Measurements from ENCODE around the gene NAT16. TPM values are rescaled to one million over a fixed set of nuclear protein-coding genes. Genes with fewer than 3 reads are reported as not detected.

The NAT16 gene
- total RNA-seq, 1 donor from 2014 or later: not detected

- TF ChIP-seq CTCF (IDR thresholded peaks at IDR 0.05): no peak
- Mint-ChIP-seq H3K9me3 (ENCODE audit: low read depth) (no peaks in the 10 kb centered on the region), H3K4me1 (ENCODE audit: low read depth) (peaks cover 30% of the 10 kb centered on the region), H3K27me3 (ENCODE audit: low read depth) (peaks cover 10% of the 10 kb centered on the region), H3K36me3 (ENCODE audit: low read depth) (peaks cover 17% of the 10 kb centered on the region), H3K27ac (ENCODE audit: unreplicated experiment) (no peak overlapping the region), H3K4me3 (ENCODE audit: unreplicated experiment) (peak overlapping the region; percentile 57)
- DNase-seq (ENCODE audit: low spot score): no peak
Observed at GRCh38 chr7:101161692-101162471, 18.2 kb downstream of the NAT16 start.

GRCh38 chr7:101160910-101161309, 19.2 kb downstream of the NAT16 start:
- Mint-ChIP-seq H3K27ac (ENCODE audit: unreplicated experiment) (no peak overlapping the region), H3K4me3 (ENCODE audit: unreplicated experiment) (no peak overlapping the region), H3K9me3 (ENCODE audit: low read depth) (no peaks in the 10 kb centered on the region), H3K27me3 (ENCODE audit: low read depth) (peaks cover 5% of the 10 kb centered on the region), H3K36me3 (ENCODE audit: low read depth) (peaks cover 20% of the 10 kb centered on the region), H3K4me1 (ENCODE audit: low read depth) (peaks cover 26% of the 10 kb centered on the region)
- no peak for TF ChIP-seq CTCF (IDR thresholded peaks at IDR 0.05)
- DNase-seq (ENCODE audit: low spot score): no peak

GRCh38 chr7:101159696-101160674, 20.1 kb downstream of the NAT16 start:
- no peak for TF ChIP-seq CTCF (IDR thresholded peaks at IDR 0.05)
- Mint-ChIP-seq H3K27me3 (ENCODE audit: low read depth) (no peaks in the 10 kb centered on the region), H3K4me3 (ENCODE audit: unreplicated experiment) (no peak overlapping the region), H3K27ac (ENCODE audit: unreplicated experiment) (no peak overlapping the region), H3K9me3 (ENCODE audit: low read depth) (no peaks in the 10 kb centered on the region), H3K36me3 (ENCODE audit: low read depth) (peaks cover 18% of the 10 kb centered on the region), H3K4me1 (ENCODE audit: low read depth) (peaks cover 25% of the 10 kb centered on the region)
- no peak for DNase-seq (ENCODE audit: low spot score)

- Mint-ChIP-seq H3K36me3 (ENCODE audit: low read depth) (peaks cover 18% of the 10 kb centered on the region), H3K9me3 (ENCODE audit: low read depth) (no peaks in the 10 kb centered on the region), H3K27ac (ENCODE audit: unreplicated experiment) (no peak overlapping the region), H3K4me3 (ENCODE audit: unreplicated experiment) (no peak overlapping the region), H3K27me3 (ENCODE audit: low read depth) (no peaks in the 10 kb centered on the region), H3K4me1 (ENCODE audit: low read depth) (peaks cover 13% of the 10 kb centered on the region)
- DNase-seq (ENCODE audit: low spot score): no peak
- TF ChIP-seq CTCF (IDR thresholded peaks at IDR 0.05): no peak
Observed at GRCh38 chr7:101156866-101157589, 23.1 kb downstream of the NAT16 start.

- Mint-ChIP-seq H3K9me3 (ENCODE audit: low read depth) (no peaks in the 10 kb centered on the region), H3K36me3 (ENCODE audit: low read depth) (peaks cover 18% of the 10 kb centered on the region), H3K4me3 (ENCODE audit: unreplicated experiment) (no peak overlapping the region), H3K27ac (ENCODE audit: unreplicated experiment) (no peak overlapping the region), H3K27me3 (ENCODE audit: low read depth) (no peaks in the 10 kb centered on the region), H3K4me1 (ENCODE audit: low read depth) (peaks cover 13% of the 10 kb centered on the region)
- no peak for DNase-seq (ENCODE audit: low spot score)
- peak; percentile 43 for TF ChIP-seq CTCF (IDR thresholded peaks at IDR 0.05)
Observed at GRCh38 chr7:101156277-101156676, 23.8 kb downstream of the NAT16 start.
